Caco-2 (cell line): ENCODE measurements around the gene CDKN1B. TPM values are rescaled to one million over a fixed set of nuclear protein-coding genes. Genes with fewer than 3 reads are reported as not detected.

Source experiments
- BruUV-seq: library from RNA; stranded (reverse); fragments of 400-500 nt; replicated peaks from 2 replicates; lab custom pipeline; 2021; lab: Mats Ljungman, UMichigan
- CTCF ChIA-PET: fragments of 300-600 bp; sonication (Branson Sonifier 250); formaldehyde crosslinking; loops from one replicate; lab custom pipeline; 2022; ENCODE audit warnings: antibody characterized with exemption; lab: Charles Lee
- POLR2A ChIA-PET: fragments of 300-600 bp; sonication (Branson Sonifier 250); formaldehyde crosslinking; loops from one replicate; lab custom pipeline; 2022; ENCODE audit warnings: antibody characterized with exemption; lab: Charles Lee
- DNase-seq, 2 experiments: peaks; one replicate each; pipeline versions ENCODE4 v3.0.0 to v3.0.0-alpha.2; 2020 to 2022
- H3K27me3 ChIP-seq: replicated peaks from 2 replicates; pipeline ENCODE4 v1.6.0; 2011; ENCODE audit warnings: low read length; ENCODE audit not compliant: control insufficient read depth, insufficient read depth
- H3K36me3 ChIP-seq: 2 replicates; pipeline ENCODE4 v1.5.1; 2011; ENCODE audit warnings: low read length; ENCODE audit not compliant: control insufficient read depth, insufficient read depth
- H3K4me1 ChIP-seq: fragments of 250-450 bp; sonication (Bioruptor Pico); 2 replicates; pipeline ENCODE4 v1.5.1; 2020; ENCODE audit warnings: mild to moderate bottlenecking
- H3K4me3 ChIP-seq: 2 replicates; pipeline ENCODE4 v1.5.1; 2011; ENCODE audit warnings: low read depth, mild to moderate bottlenecking, control low read depth, low read length
- H3K9me3 ChIP-seq: fragments of 250-450 bp; sonication (Bioruptor Pico); 2 replicates; pipeline ENCODE4 v1.5.1; 2020; ENCODE audit warnings: mild to moderate bottlenecking, moderate library complexity
- H3K27ac Mint-ChIP-seq: one replicate; pipeline ENCODE4 v1.8.0; 2022; ENCODE audit warnings: mixed read lengths; ENCODE audit not compliant: unreplicated experiment
- H3K27me3 Mint-ChIP-seq: one replicate; pipeline ENCODE4 v1.8.0; 2022; ENCODE audit warnings: mixed read lengths; ENCODE audit not compliant: insufficient read depth, unreplicated experiment
- H3K36me3 Mint-ChIP-seq: one replicate; pipeline ENCODE4 v1.8.0; 2022; ENCODE audit warnings: mild to moderate bottlenecking, mixed read lengths; ENCODE audit not compliant: insufficient read depth, unreplicated experiment
- H3K4me1 Mint-ChIP-seq: one replicate; pipeline ENCODE4 v1.8.0; 2022; ENCODE audit warnings: low read depth, mixed read lengths; ENCODE audit not compliant: unreplicated experiment
- H3K4me3 Mint-ChIP-seq: one replicate; pipeline ENCODE4 v1.8.0; 2022; ENCODE audit warnings: mild to moderate bottlenecking, moderate library complexity, mixed read lengths; ENCODE audit not compliant: unreplicated experiment
- H3K9me3 Mint-ChIP-seq: one replicate; pipeline ENCODE4 v1.8.0; 2022; ENCODE audit warnings: mixed read lengths; ENCODE audit not compliant: unreplicated experiment
- CTCF ChIP-seq, 2 experiments: fragments of 200-600 bp in 1 of 2; IDR thresholded peaks; 1 replicate in 1 of 2; 2 replicates in 1 of 2; pipeline versions ENCODE4 v1.5.1 to v1.8.0; 2011 to 2022; ENCODE audit warnings: antibody characterized with exemption in 1 of 2, control low read depth in 1 of 2, inconsistent platforms in 1 of 2, low read depth in 1 of 2, low read length in 1 of 2, mild to moderate bottlenecking in 1 of 2, moderate library complexity in 1 of 2; ENCODE audit not compliant: insufficient read depth in 1 of 2, severe bottlenecking in 1 of 2, unreplicated experiment in 1 of 2
- intact Hi-C: fragments of 100-400 bp; cut with micrococcal nuclease; formaldehyde crosslinking; loops from one replicate; pipeline ENCODE4 v1.10.0; 2022; ENCODE audit not compliant: unreplicated experiment
- total RNA-seq: library from RNA; stranded (reverse); gene quantifications from 2 replicates; pipeline ENCODE4 v1.2.3, GENCODE V29; 2022

CDKN1B gene
- total RNA-seq, 1 experiment from 2014 or later = 115 TPM

- no peaks in the 10 kb centered on the region for H3K27me3 ChIP-seq
- peak overlapping the region; percentile 71 for H3K27ac Mint-ChIP-seq
- peaks cover 19% of the 10 kb centered on the region for H3K4me1 ChIP-seq
- peaks cover 2% of the 10 kb centered on the region; the same call in 1 of the 2 replicates for H3K36me3 ChIP-seq
- no TSS peak for BruUV-seq
- H3K4me3 Mint-ChIP-seq = peak overlapping the region; percentile 76
- intact Hi-C loops = loop anchor here (2.0 to 10.0 kb wide), 4 partner anchors 18 to 450 kb away; partner anchors contain the start of genes BORCS5, GPR19 and LRP6
- no peaks in the 10 kb centered on the region for H3K9me3 ChIP-seq
- H3K27me3 Mint-ChIP-seq = no peaks in the 10 kb centered on the region
- H3K4me3 ChIP-seq = peak overlapping the region; percentile 29
- POLR2A ChIA-PET = interaction anchor here (0.6 to 2.0 kb wide), 5 partner anchors 11 to 382 kb away, joined by 3 to 15 read pairs (median 3); partner anchors contain the start of gene BORCS5
- DNase-seq = peak in 1 of 2 experiments; percentile 48
- peaks cover 33% of the 10 kb centered on the region for H3K4me1 Mint-ChIP-seq
- peaks cover 27% of the 10 kb centered on the region for H3K36me3 Mint-ChIP-seq
- H3K9me3 Mint-ChIP-seq = no peaks in the 10 kb centered on the region
- CTCF ChIA-PET = interaction anchor here (0.7 to 1.5 kb wide), 3 partner anchors 23 to 182 kb away, joined by 3 to 9 read pairs (median 3); no protein-coding TSS in a partner anchor
- TF ChIP-seq CTCF (IDR thresholded peaks at IDR 0.05; ENCODE audit: insufficient read depth in 1 of 2, low read depth in 1 of 2, low read length in 1 of 2, severe bottlenecking in 1 of 2, unreplicated experiment in 1 of 2) = peak in 1 of 2 experiments; percentile 29
Observed at GRCh38 chr12:12714276-12715021, 2.7 kb upstream of the CDKN1B start.

- H3K4me3 ChIP-seq = peak overlapping the region; percentile 77
- H3K27me3 Mint-ChIP-seq = no peaks in the 10 kb centered on the region
- no peaks in the 10 kb centered on the region for H3K9me3 Mint-ChIP-seq
Observed at GRCh38 chr12:12715128-12715458, 2.1 kb upstream of the CDKN1B start.

More at GRCh38 chr12:12715128-12715458, 2.1 kb upstream of the CDKN1B start:
- Histone ChIP-seq H3K4me1 (peaks cover 24% of the 10 kb centered on the region), H3K36me3 (peaks cover 2% of the 10 kb centered on the region), H3K9me3 (no peaks in the 10 kb centered on the region), H3K27me3 (no peaks in the 10 kb centered on the region)
- H3K4me1 Mint-ChIP-seq = peaks cover 36% of the 10 kb centered on the region
- no peak for TF ChIP-seq CTCF (IDR thresholded peaks at IDR 0.05; ENCODE audit: insufficient read depth in 1 of 2, low read depth in 1 of 2, low read length in 1 of 2, severe bottlenecking in 1 of 2, unreplicated experiment in 1 of 2)
- ChIA-PET POLR2A (interaction anchor here (1.0 to 2.0 kb wide), 3 partner anchors 10 to 358 kb away, joined by 4 to 15 read pairs (median 7); partner anchors contain the start of gene BORCS5), CTCF (interaction anchor here (1.0 to 2.3 kb wide), 4 partner anchors 10 to 182 kb away, joined by 3 to 19 read pairs (median 6); no protein-coding TSS in a partner anchor)
- peak overlapping the region; percentile 71 for H3K27ac Mint-ChIP-seq
- peaks cover 33% of the 10 kb centered on the region for H3K36me3 Mint-ChIP-seq
- intact Hi-C loops = loop anchor here (2.0 to 10.0 kb wide), 4 partner anchors 18 to 450 kb away; partner anchors contain the start of genes BORCS5, GPR19 and LRP6
- no peak for DNase-seq
- no TSS peak for BruUV-seq
- H3K4me3 Mint-ChIP-seq = peak overlapping the region; percentile 76
